DOHH2 (cell line): ENCODE data around the gene CCL13.

ENCODE experiments used
- EZH2phosphoT487 ChIP-seq: fragments of 200-600 bp; sonication (generic); IDR thresholded peaks from 2 replicates; pipeline ENCODE4 v1.6.1; 2017; ENCODE audit warnings: borderline replicate concordance, mild to moderate bottlenecking, antibody characterized with exemption, low read length, moderate library complexity, mixed read lengths
- TF ChIP-seq, protein P1 (sequence below): fragments of 200-600 bp; sonication (generic); IDR thresholded peaks from one replicate; pipeline ENCODE4 v1.5.1; 2014; ENCODE audit warnings: antibody characterized with exemption, mild to moderate bottlenecking, low read depth, low read length; ENCODE audit not compliant: poor library complexity, severe bottlenecking

GRCh38 chr17:34313164-34313563 is 43.1 kb upstream of the CCL13 start:
- TF ChIP-seq, protein P1, sequence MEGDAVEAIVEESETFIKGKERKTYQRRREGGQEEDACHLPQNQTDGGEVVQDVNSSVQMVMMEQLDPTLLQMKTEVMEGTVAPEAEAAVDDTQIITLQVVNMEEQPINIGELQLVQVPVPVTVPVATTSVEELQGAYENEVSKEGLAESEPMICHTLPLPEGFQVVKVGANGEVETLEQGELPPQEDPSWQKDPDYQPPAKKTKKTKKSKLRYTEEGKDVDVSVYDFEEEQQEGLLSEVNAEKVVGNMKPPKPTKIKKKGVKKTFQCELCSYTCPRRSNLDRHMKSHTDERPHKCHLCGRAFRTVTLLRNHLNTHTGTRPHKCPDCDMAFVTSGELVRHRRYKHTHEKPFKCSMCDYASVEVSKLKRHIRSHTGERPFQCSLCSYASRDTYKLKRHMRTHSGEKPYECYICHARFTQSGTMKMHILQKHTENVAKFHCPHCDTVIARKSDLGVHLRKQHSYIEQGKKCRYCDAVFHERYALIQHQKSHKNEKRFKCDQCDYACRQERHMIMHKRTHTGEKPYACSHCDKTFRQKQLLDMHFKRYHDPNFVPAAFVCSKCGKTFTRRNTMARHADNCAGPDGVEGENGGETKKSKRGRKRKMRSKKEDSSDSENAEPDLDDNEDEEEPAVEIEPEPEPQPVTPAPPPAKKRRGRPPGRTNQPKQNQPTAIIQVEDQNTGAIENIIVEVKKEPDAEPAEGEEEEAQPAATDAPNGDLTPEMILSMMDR: no peak
- no peak for TF ChIP-seq EZH2phosphoT487
